NB4 (cell line): ENCODE data around the gene NRCAM.

Source experiments
- CTCF ChIP-seq: IDR thresholded peaks from one replicate; pipeline ENCODE4 v1.5.1; 2012; ENCODE audit warnings: low read depth, low read length
- MAX ChIP-seq: IDR thresholded peaks from 2 replicates; pipeline ENCODE4 v1.6.1; 2011; ENCODE audit warnings: low read depth, low read length
- POLR2A ChIP-seq: IDR thresholded peaks from 2 replicates; pipeline ENCODE4 v1.6.1; 2011; ENCODE audit warnings: mild to moderate bottlenecking; ENCODE audit not compliant: insufficient read length; ENCODE audit errors: extremely low read depth

DNA sequence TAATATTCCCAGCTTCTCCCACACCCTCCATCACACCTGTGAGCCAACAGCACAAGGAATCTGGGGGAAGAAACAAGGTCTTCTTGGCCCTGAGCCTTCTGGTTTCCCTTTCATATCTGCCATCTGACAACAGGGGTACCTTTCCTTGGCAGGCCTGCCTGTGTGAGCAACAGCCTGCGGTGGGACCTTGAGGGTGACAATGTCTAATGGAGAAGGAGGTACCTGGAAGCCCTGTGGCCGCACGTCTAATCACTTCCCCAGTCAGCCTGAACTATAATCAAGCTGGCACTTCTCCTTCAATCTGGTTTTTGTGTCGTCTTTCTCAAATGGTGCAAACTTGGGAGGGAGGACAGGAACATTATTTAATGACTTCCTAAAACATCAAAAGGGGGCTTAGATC lies 41.2 kb downstream of the NRCAM start:
- TF ChIP-seq CTCF (no peak), POLR2A (no peak), MAX (no peak)
